ENCODE results near the gene RPL36. TPM values are rescaled to one million over a fixed set of nuclear protein-coding genes. Genes with fewer than 3 reads are reported as not detected.
"Not testable (repeated sequence)": the region's sequence is repeated elsewhere in the genome, so short reads cannot be mapped to it uniquely, and the experiment has no call there.

The RPL36 gene
- total and polyA plus RNA-seq, 2 experiments from 2014 or later: 637 to 990 TPM

GRCh38 chr19:5687360-5688198 is 2.5 kb upstream of the RPL36 start:
- H4K20me1 ChIP-seq (ENCODE audit: insufficient read depth, poor library complexity, severe bottlenecking): peaks cover 23% of the 10 kb centered on the region
- TF ChIP-seq EZH2 (IDR thresholded peaks at IDR 0.05; ENCODE audit: borderline replicate concordance): no peak
- no peak for TF ChIP-seq CTCF (IDR thresholded peaks at IDR 0.05; ENCODE audit: poor library complexity)
- no peak for TF ChIP-seq EZH2phosphoT487 (IDR thresholded peaks at IDR 0.05; ENCODE audit: low read depth, severe bottlenecking, unreplicated experiment)
- H3K36me3 ChIP-seq (replicated peaks; ENCODE audit: insufficient read depth, low read depth): no peaks in the 10 kb centered on the region
- 86% methylated on average over 55 of the region's 76 CpGs for WGBS (ENCODE audit: low lambda C conversion rate, missing lambda C conversion rate)
- H3K27me3 ChIP-seq: no peaks in the 10 kb centered on the region
- H3K9me3 ChIP-seq (ENCODE audit: low read depth): no peaks in the 10 kb centered on the region
- H3K4me2 ChIP-seq: peak overlapping the region; percentile 82
- no peak for DNase-seq (ENCODE audit: low spot score)
- H3K4me1 ChIP-seq (ENCODE audit: insufficient read depth): peaks cover 8% of the 10 kb centered on the region
- H3K4me3 ChIP-seq: no peak overlapping the region
- peaks cover 24% of the 10 kb centered on the region for H3K79me2 ChIP-seq
- H2AFZ ChIP-seq: no peak overlapping the region
- H3K9me2 ChIP-seq (replicated peaks; ENCODE audit: insufficient read depth): no peaks in the 10 kb centered on the region
- H3K27ac ChIP-seq: no peak overlapping the region

DNA sequence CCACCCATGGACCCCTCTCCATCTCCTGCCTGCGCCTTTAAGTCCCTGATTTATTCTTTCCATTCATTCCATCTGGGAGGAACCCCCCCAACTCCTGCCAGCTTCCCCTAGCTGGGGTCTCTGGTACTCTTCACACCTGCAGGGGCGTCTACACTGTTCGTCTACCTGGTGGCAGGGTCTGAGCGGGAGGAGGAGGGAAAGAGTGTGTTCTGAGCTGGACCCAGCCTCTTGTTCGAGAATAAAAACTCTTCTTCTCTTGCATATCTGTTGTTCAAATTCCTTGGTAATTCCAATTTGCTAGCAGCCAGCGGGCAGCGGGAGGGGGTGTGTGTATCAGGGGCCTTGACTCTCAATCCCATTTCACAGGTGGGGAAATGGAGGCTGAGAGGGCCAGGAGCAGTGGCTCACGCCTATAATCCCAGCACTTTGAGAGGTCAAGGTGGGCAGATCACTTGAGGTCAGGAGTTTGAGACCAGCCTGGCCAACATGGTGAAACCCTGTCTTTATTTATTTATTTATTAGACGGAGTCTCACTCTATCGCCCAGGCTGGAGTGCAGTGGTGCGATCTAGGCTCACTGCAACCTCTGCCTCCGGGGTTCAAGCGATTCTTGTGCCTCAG is 1.7 kb upstream of the RPL36 start:
- WGBS (ENCODE audit: low lambda C conversion rate, missing lambda C conversion rate): 95% methylated on average over 13 of the region's 13 CpGs

DNA sequence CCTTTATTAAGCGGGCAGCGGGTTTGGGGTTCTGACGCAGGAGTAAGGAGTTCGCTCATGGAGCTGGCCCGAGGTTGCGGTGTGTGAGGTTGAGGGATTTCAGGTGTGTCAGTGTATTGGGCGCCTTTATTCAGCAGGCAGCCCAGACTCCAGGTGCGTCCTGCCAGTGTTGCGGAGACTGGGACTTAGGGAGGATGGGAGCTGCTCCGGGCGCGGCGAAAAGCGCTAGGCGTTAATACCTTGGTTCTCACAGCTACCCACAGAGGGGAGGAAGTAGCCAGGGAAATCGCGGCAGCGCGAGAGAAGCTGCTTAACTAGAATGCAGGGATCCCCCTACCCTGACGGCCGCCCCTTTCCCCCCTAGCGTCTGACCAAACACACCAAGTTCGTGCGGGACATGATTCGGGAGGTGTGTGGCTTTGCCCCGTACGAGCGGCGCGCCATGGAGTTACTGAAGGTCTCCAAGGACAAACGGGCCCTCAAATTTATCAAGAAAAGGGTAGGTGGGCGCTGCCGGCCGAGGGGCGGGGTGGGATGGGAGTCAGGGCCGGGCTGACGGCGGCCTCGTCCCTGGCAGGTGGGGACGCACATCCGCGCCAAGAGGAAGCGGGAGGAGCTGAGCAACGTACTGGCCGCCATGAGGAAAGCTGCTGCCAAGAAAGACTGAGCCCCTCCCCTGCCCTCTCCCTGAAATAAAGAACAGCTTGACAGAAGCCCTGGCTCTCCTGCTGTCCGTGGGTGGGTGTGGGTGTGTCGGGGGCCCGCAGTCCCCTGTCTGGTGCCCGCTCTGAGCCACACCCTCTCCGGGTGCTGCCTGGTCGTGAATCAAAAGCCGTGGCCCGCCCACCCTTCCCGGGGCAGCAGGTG is 1.1 kb downstream of the RPL36 start:
- peaks cover 8% of the 10 kb centered on the region for H3K4me1 ChIP-seq (ENCODE audit: insufficient read depth)
- H3K9me3 ChIP-seq (ENCODE audit: low read depth): no peaks in the 10 kb centered on the region
- 7% methylated on average over 46 of the region's 54 CpGs for WGBS (ENCODE audit: low lambda C conversion rate, missing lambda C conversion rate)
- H3K4me3 ChIP-seq: peak overlapping the region; percentile 70
- TF ChIP-seq EZH2 (IDR thresholded peaks at IDR 0.05; ENCODE audit: borderline replicate concordance) (no peak), CTCF (IDR thresholded peaks at IDR 0.05; ENCODE audit: poor library complexity) (no peak), EZH2phosphoT487 (IDR thresholded peaks at IDR 0.05; ENCODE audit: low read depth, severe bottlenecking, unreplicated experiment) (no peak)
- H3K79me2 ChIP-seq: peaks cover 57% of the 10 kb centered on the region
- H3K9me2 ChIP-seq (replicated peaks; ENCODE audit: insufficient read depth): no peaks in the 10 kb centered on the region
- H4K20me1 ChIP-seq (ENCODE audit: insufficient read depth, poor library complexity, severe bottlenecking): peaks cover 59% of the 10 kb centered on the region
- peak overlapping the region; percentile 99 for H3K4me2 ChIP-seq
- H2AFZ ChIP-seq: no peak overlapping the region
- H3K27ac ChIP-seq: peak overlapping the region; percentile 96
- peak; percentile 57 for DNase-seq (ENCODE audit: low spot score)
- H3K36me3 ChIP-seq (replicated peaks; ENCODE audit: insufficient read depth, low read depth): no peaks in the 10 kb centered on the region
- no peaks in the 10 kb centered on the region for H3K27me3 ChIP-seq

More for the DNA sequence above, 1.7 kb upstream of the RPL36 start:
- H3K27me3 ChIP-seq; H3K9me2 ChIP-seq (replicated peaks; ENCODE audit: insufficient read depth); H3K27ac ChIP-seq; H3K4me3 ChIP-seq; DNase-seq (ENCODE audit: low spot score); H3K36me3 ChIP-seq (replicated peaks; ENCODE audit: insufficient read depth, low read depth); H3K4me2 ChIP-seq; H3K9me3 ChIP-seq (ENCODE audit: low read depth); H3K4me1 ChIP-seq (ENCODE audit: insufficient read depth); H2AFZ ChIP-seq: not testable (repeated sequence)
- Histone ChIP-seq H4K20me1 (ENCODE audit: insufficient read depth, poor library complexity, severe bottlenecking) (peaks cover 31% of the 10 kb centered on the region), H3K79me2 (peaks cover 32% of the 10 kb centered on the region)

Data from hepatocyte (in vitro differentiated cells).